ENCODE data around the gene CHCHD3.

CHCHD3 gene

GRCh38 chr7:132861940-132862554 is 219.8 kb downstream of the CHCHD3 start:
- no peak overlapping the region for H3K9ac ChIP-seq (ENCODE audit: low read depth, low read length, poor library complexity, severe bottlenecking)
- peaks cover 5% of the 10 kb centered on the region for H3K9me3 ChIP-seq (ENCODE audit: insufficient read depth, low read depth, low read length)
- H3K4me3 ChIP-seq (ENCODE audit: low read length, poor library complexity, severe bottlenecking): no peak overlapping the region
- no peaks in the 10 kb centered on the region for H3K27me3 ChIP-seq (ENCODE audit: insufficient read depth, low read length, poor library complexity, severe bottlenecking)
- 0 out of 2 replicates have a peak, but pooled peaks cover 8% of the 10 kb centered on the region for H3K79me2 ChIP-seq (ENCODE audit: insufficient read depth, low read length)
- H3F3A ChIP-seq (ENCODE audit: low read depth): no peaks in the 10 kb centered on the region
- H3K4me2 ChIP-seq (ENCODE audit: low read depth, low read length, poor library complexity, severe bottlenecking): no peak overlapping the region
- no peak overlapping the region for H2AFZ ChIP-seq (ENCODE audit: low read length)
- no peaks in the 10 kb centered on the region for H3K9me2 ChIP-seq (replicated peaks; ENCODE audit: low read depth, low read length)
- no peaks in the 10 kb centered on the region for H3K4me1 ChIP-seq (ENCODE audit: insufficient read depth, low read length, poor library complexity, severe bottlenecking)
- peaks cover 3% of the 10 kb centered on the region for H4K20me1 ChIP-seq (ENCODE audit: insufficient read depth, low read length, poor library complexity, severe bottlenecking)
- no peak for TF ChIP-seq EZH2phosphoT487 (IDR thresholded peaks at IDR 0.05; ENCODE audit: borderline replicate concordance)
- TF ChIP-seq CTCF (conservative IDR thresholded peaks at IDR 0.05; ENCODE audit: low read length): no peak
- peaks cover 34% of the 10 kb centered on the region for H3K36me3 ChIP-seq (ENCODE audit: insufficient read depth, low read length)

- Histone ChIP-seq H3K4me2 (ENCODE audit: low read depth, low read length, poor library complexity, severe bottlenecking) (no peak overlapping the region), H3K9ac (ENCODE audit: low read depth, low read length, poor library complexity, severe bottlenecking) (no peak overlapping the region)
These were observed 220.5 kb downstream of the CHCHD3 start for GRCh38 chr7:132861424-132861823.

GRCh38 chr7:132859199-132859598 is 222.7 kb downstream of the CHCHD3 start:
- Histone ChIP-seq H3K9me3 (ENCODE audit: insufficient read depth, low read depth, low read length) (peaks cover 5% of the 10 kb centered on the region), H3K36me3 (ENCODE audit: insufficient read depth, low read length) (peaks cover 22% of the 10 kb centered on the region), H3K4me3 (ENCODE audit: low read length, poor library complexity, severe bottlenecking) (no peak overlapping the region), H3K9ac (ENCODE audit: low read depth, low read length, poor library complexity, severe bottlenecking) (no peak overlapping the region), H3K27me3 (ENCODE audit: insufficient read depth, low read length, poor library complexity, severe bottlenecking) (no peaks in the 10 kb centered on the region), H3K9me2 (replicated peaks; ENCODE audit: low read depth, low read length) (no peaks in the 10 kb centered on the region), H3K79me2 (ENCODE audit: insufficient read depth, low read length) (no peaks in the 10 kb centered on the region), H2AFZ (ENCODE audit: low read length) (no peak overlapping the region), H3K4me1 (ENCODE audit: insufficient read depth, low read length, poor library complexity, severe bottlenecking) (no peaks in the 10 kb centered on the region), H3K4me2 (ENCODE audit: low read depth, low read length, poor library complexity, severe bottlenecking) (no peak overlapping the region), H3F3A (ENCODE audit: low read depth) (no peaks in the 10 kb centered on the region), H4K20me1 (ENCODE audit: insufficient read depth, low read length, poor library complexity, severe bottlenecking) (peaks cover 3% of the 10 kb centered on the region)
- TF ChIP-seq EZH2phosphoT487 (IDR thresholded peaks at IDR 0.05; ENCODE audit: borderline replicate concordance): no peak
- no peak for TF ChIP-seq CTCF (conservative IDR thresholded peaks at IDR 0.05; ENCODE audit: low read length)

More at GRCh38 chr7:132861424-132861823, 220.5 kb downstream of the CHCHD3 start:
- Histone ChIP-seq H3K9me3 (ENCODE audit: insufficient read depth, low read depth, low read length) (peaks cover 5% of the 10 kb centered on the region), H3K4me3 (ENCODE audit: low read length, poor library complexity, severe bottlenecking) (no peak overlapping the region), H3K36me3 (ENCODE audit: insufficient read depth, low read length) (peaks cover 34% of the 10 kb centered on the region), H4K20me1 (ENCODE audit: insufficient read depth, low read length, poor library complexity, severe bottlenecking) (peaks cover 3% of the 10 kb centered on the region), H2AFZ (ENCODE audit: low read length) (no peak overlapping the region), H3K4me1 (ENCODE audit: insufficient read depth, low read length, poor library complexity, severe bottlenecking) (no peaks in the 10 kb centered on the region), H3K9me2 (replicated peaks; ENCODE audit: low read depth, low read length) (no peaks in the 10 kb centered on the region), H3K27me3 (ENCODE audit: insufficient read depth, low read length, poor library complexity, severe bottlenecking) (no peaks in the 10 kb centered on the region), H3F3A (ENCODE audit: low read depth) (no peaks in the 10 kb centered on the region), H3K79me2 (ENCODE audit: insufficient read depth, low read length) (0 out of 2 replicates have a peak, but pooled peaks cover 8% of the 10 kb centered on the region)
- TF ChIP-seq CTCF (conservative IDR thresholded peaks at IDR 0.05; ENCODE audit: low read length) (no peak), EZH2phosphoT487 (IDR thresholded peaks at IDR 0.05; ENCODE audit: borderline replicate concordance) (no peak)
